ENCODE measurements around the gene ANO1.
A peak's percentile ranks its signal among the peaks of the same experiment; 100 is the strongest.

Gene ANO1

GRCh38 chr11:70134490-70134889, 56.4 kb downstream of the ANO1 start:
- peak overlapping the region in 1 of 2 experiments; percentile 9 for H3K4ac ChIP-seq (ENCODE audit: low read depth in 1 of 2, low read length in 2 of 2)
- H2AK5ac ChIP-seq (ENCODE audit: low read length, severe bottlenecking): no peak overlapping the region
- no peak overlapping the region for H3K4me2 ChIP-seq (ENCODE audit: low read length, poor library complexity, severe bottlenecking)
- H2BK15ac ChIP-seq (ENCODE audit: low read depth, poor library complexity, severe bottlenecking): no peak overlapping the region
- no peak overlapping the region for H4K91ac ChIP-seq (ENCODE audit: low read length)
- 91% methylated on average over 14 of the region's 14 CpGs for WGBS
- H3K14ac ChIP-seq (ENCODE audit: low read length in 2 of 2): no peak overlapping the region
- H3K27ac ChIP-seq (ENCODE audit: low read length, poor library complexity, severe bottlenecking): no peak overlapping the region
- H3K79me1 ChIP-seq (replicated peaks; ENCODE audit: low read length, poor library complexity, severe bottlenecking): no peaks in the 10 kb centered on the region
- peak overlapping the region; percentile 15 for H4K8ac ChIP-seq (ENCODE audit: low read length)
- no peak overlapping the region for H3K18ac ChIP-seq (ENCODE audit: low read depth in 1 of 2, low read length in 2 of 2)
- H3K36me3 ChIP-seq (ENCODE audit: control insufficient read depth in 1 of 2, insufficient read depth in 2 of 2, low read depth in 1 of 2, low read length in 2 of 2): no peaks in the 10 kb centered on the region
- no peak overlapping the region for H2BK12ac ChIP-seq (ENCODE audit: low read length in 2 of 2)
- H3K9ac ChIP-seq (ENCODE audit: low read length): no peak overlapping the region
- H2AFZ ChIP-seq (ENCODE audit: low read depth, low read length): no peak overlapping the region
- H3K27me3 ChIP-seq (ENCODE audit: control insufficient read depth in 1 of 2, insufficient read depth in 1 of 2, low read length in 2 of 2): peaks cover 10 to 22% of the 10 kb centered on the region in 2 experiments
- H2BK120ac ChIP-seq (ENCODE audit: low read depth, low read length): no peak overlapping the region
- H3K9me3 ChIP-seq (ENCODE audit: control insufficient read depth, low read length): no peaks in the 10 kb centered on the region
- DNase-seq: no peak
- H3K4me1 ChIP-seq (ENCODE audit: control insufficient read depth, insufficient read depth, low read depth, low read length): no peaks in the 10 kb centered on the region
- H3K23ac ChIP-seq (ENCODE audit: low read length in 2 of 2): no peak overlapping the region
- H3K4me3 ChIP-seq (ENCODE audit: insufficient read depth in 1 of 2, low read depth in 1 of 2, low read length in 2 of 2): no peak overlapping the region
- no peak overlapping the region for H2BK5ac ChIP-seq (ENCODE audit: low read depth, low read length, poor library complexity, severe bottlenecking)

- Histone ChIP-seq H4K91ac (ENCODE audit: low read length) (no peak overlapping the region), H2AK5ac (ENCODE audit: low read length, severe bottlenecking) (no peak overlapping the region), H3K79me1 (replicated peaks; ENCODE audit: low read length, poor library complexity, severe bottlenecking) (no peaks in the 10 kb centered on the region), H3K27ac (ENCODE audit: low read length, poor library complexity, severe bottlenecking) (no peak overlapping the region), H3K4me2 (ENCODE audit: low read length, poor library complexity, severe bottlenecking) (no peak overlapping the region), H2AFZ (ENCODE audit: low read depth, low read length) (no peak overlapping the region), H2BK120ac (ENCODE audit: low read depth, low read length) (no peak overlapping the region), H2BK12ac (ENCODE audit: low read length in 2 of 2) (no peak overlapping the region), H3K27me3 (ENCODE audit: control insufficient read depth in 1 of 2, insufficient read depth in 1 of 2, low read length in 2 of 2) (peaks cover 10 to 22% of the 10 kb centered on the region in 2 experiments), H2BK5ac (ENCODE audit: low read depth, low read length, poor library complexity, severe bottlenecking) (no peak overlapping the region), H3K4me3 (ENCODE audit: insufficient read depth in 1 of 2, low read depth in 1 of 2, low read length in 2 of 2) (peak overlapping the region in 1 of 2 experiments; percentile 63), H3K4ac (ENCODE audit: low read depth in 1 of 2, low read length in 2 of 2) (no peak overlapping the region), H3K9ac (ENCODE audit: low read length) (peak overlapping the region; percentile 37), H3K18ac (ENCODE audit: low read depth in 1 of 2, low read length in 2 of 2) (no peak overlapping the region), H3K4me1 (ENCODE audit: control insufficient read depth, insufficient read depth, low read depth, low read length) (no peaks in the 10 kb centered on the region), H4K8ac (ENCODE audit: low read length) (no peak overlapping the region), H3K36me3 (ENCODE audit: control insufficient read depth in 1 of 2, insufficient read depth in 2 of 2, low read depth in 1 of 2, low read length in 2 of 2) (no peaks in the 10 kb centered on the region), H3K9me3 (ENCODE audit: control insufficient read depth, low read length) (no peaks in the 10 kb centered on the region), H3K23ac (ENCODE audit: low read length in 2 of 2) (no peak overlapping the region), H3K14ac (ENCODE audit: low read length in 2 of 2) (no peak overlapping the region), H2BK15ac (ENCODE audit: low read depth, poor library complexity, severe bottlenecking) (no peak overlapping the region)
- no peak for DNase-seq
- 94% methylated on average over 8 of the region's 8 CpGs for WGBS
Measured at GRCh38 chr11:70135142-70135541, 57.0 kb downstream of the ANO1 start.

- no peak overlapping the region for H3K4ac ChIP-seq (ENCODE audit: low read depth in 1 of 2, low read length in 2 of 2)
- no peak overlapping the region for H2BK15ac ChIP-seq (ENCODE audit: low read depth, poor library complexity, severe bottlenecking)
- H3K36me3 ChIP-seq (ENCODE audit: control insufficient read depth in 1 of 2, insufficient read depth in 2 of 2, low read depth in 1 of 2, low read length in 2 of 2): no peaks in the 10 kb centered on the region
- H3K27me3 ChIP-seq (ENCODE audit: control insufficient read depth in 1 of 2, insufficient read depth in 1 of 2, low read length in 2 of 2): peaks cover 11 to 27% of the 10 kb centered on the region in 2 experiments
- H3K27ac ChIP-seq (ENCODE audit: low read length, poor library complexity, severe bottlenecking): no peak overlapping the region
- no peak for DNase-seq
- H3K23ac ChIP-seq (ENCODE audit: low read length in 2 of 2): no peak overlapping the region
- H3K4me1 ChIP-seq (ENCODE audit: control insufficient read depth, insufficient read depth, low read depth, low read length): no peaks in the 10 kb centered on the region
- no peaks in the 10 kb centered on the region for H3K79me1 ChIP-seq (replicated peaks; ENCODE audit: low read length, poor library complexity, severe bottlenecking)
- no peak overlapping the region for H2AK5ac ChIP-seq (ENCODE audit: low read length, severe bottlenecking)
- H3K18ac ChIP-seq (ENCODE audit: low read depth in 1 of 2, low read length in 2 of 2): no peak overlapping the region
- H4K8ac ChIP-seq (ENCODE audit: low read length): no peak overlapping the region
- peak overlapping the region in 1 of 2 experiments; percentile 29 for H3K14ac ChIP-seq (ENCODE audit: low read length in 2 of 2)
- H3K4me3 ChIP-seq (ENCODE audit: insufficient read depth in 1 of 2, low read depth in 1 of 2, low read length in 2 of 2): peak overlapping the region in 1 of 2 experiments; percentile 63
- 70% methylated on average over 14 of the region's 15 CpGs for WGBS
- H2BK120ac ChIP-seq (ENCODE audit: low read depth, low read length): no peak overlapping the region
- no peak overlapping the region for H4K91ac ChIP-seq (ENCODE audit: low read length)
- no peak overlapping the region for H3K4me2 ChIP-seq (ENCODE audit: low read length, poor library complexity, severe bottlenecking)
- no peak overlapping the region for H2AFZ ChIP-seq (ENCODE audit: low read depth, low read length)
- peak overlapping the region; percentile 37 for H3K9ac ChIP-seq (ENCODE audit: low read length)
- H2BK5ac ChIP-seq (ENCODE audit: low read depth, low read length, poor library complexity, severe bottlenecking): no peak overlapping the region
- H2BK12ac ChIP-seq (ENCODE audit: low read length in 2 of 2): no peak overlapping the region
- H3K9me3 ChIP-seq (ENCODE audit: control insufficient read depth, low read length): no peaks in the 10 kb centered on the region
Measured at GRCh38 chr11:70135625-70136059, 57.5 kb downstream of the ANO1 start.

DNA sequence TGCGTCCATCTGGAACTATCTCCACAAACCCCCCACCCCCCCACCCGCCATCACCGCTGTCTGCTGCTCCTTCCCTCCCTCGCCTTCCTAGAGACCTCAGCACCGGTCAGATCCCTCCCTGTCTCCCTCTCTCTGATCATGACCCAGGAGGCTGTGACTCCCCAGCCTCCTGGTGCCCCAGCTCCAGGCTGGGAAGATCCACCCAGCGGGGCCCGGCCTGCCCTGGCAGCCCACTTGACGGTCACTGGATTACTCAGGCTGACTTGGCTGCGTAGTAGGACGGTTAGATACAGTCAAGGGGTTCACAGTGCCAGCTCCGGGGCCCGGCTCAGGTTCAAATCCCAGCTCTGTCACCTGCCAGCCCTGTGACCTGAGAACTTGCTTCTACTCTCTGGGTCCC, 59.3 kb downstream of the ANO1 start:
- no peak overlapping the region for H2BK120ac ChIP-seq (ENCODE audit: low read depth, low read length)
- no peak overlapping the region for H3K18ac ChIP-seq (ENCODE audit: low read depth in 1 of 2, low read length in 2 of 2)
- no peak overlapping the region for H3K23ac ChIP-seq (ENCODE audit: low read length in 2 of 2)
- H3K4me1 ChIP-seq (ENCODE audit: control insufficient read depth, insufficient read depth, low read depth, low read length): peaks cover 9% of the 10 kb centered on the region
- 92% methylated on average over 12 of the region's 12 CpGs for WGBS
- no peak overlapping the region for H2AFZ ChIP-seq (ENCODE audit: low read depth, low read length)
- H3K9ac ChIP-seq (ENCODE audit: low read length): no peak overlapping the region
- no peak overlapping the region for H3K4me2 ChIP-seq (ENCODE audit: low read length, poor library complexity, severe bottlenecking)
- H4K8ac ChIP-seq (ENCODE audit: low read length): no peak overlapping the region
- no peak overlapping the region for H3K4me3 ChIP-seq (ENCODE audit: insufficient read depth in 1 of 2, low read depth in 1 of 2, low read length in 2 of 2)
- no peaks in the 10 kb centered on the region for H3K79me1 ChIP-seq (replicated peaks; ENCODE audit: low read length, poor library complexity, severe bottlenecking)
- peaks cover 28 to 44% of the 10 kb centered on the region in 2 experiments for H3K27me3 ChIP-seq (ENCODE audit: control insufficient read depth in 1 of 2, insufficient read depth in 1 of 2, low read length in 2 of 2)
- no peaks in the 10 kb centered on the region for H3K36me3 ChIP-seq (ENCODE audit: control insufficient read depth in 1 of 2, insufficient read depth in 2 of 2, low read depth in 1 of 2, low read length in 2 of 2)
- no peak overlapping the region for H3K27ac ChIP-seq (ENCODE audit: low read length, poor library complexity, severe bottlenecking)
- H2AK5ac ChIP-seq (ENCODE audit: low read length, severe bottlenecking): no peak overlapping the region
- no peak overlapping the region for H3K14ac ChIP-seq (ENCODE audit: low read length in 2 of 2)
- no peak overlapping the region for H3K4ac ChIP-seq (ENCODE audit: low read depth in 1 of 2, low read length in 2 of 2)
- no peak overlapping the region for H4K91ac ChIP-seq (ENCODE audit: low read length)
- no peak overlapping the region for H2BK5ac ChIP-seq (ENCODE audit: low read depth, low read length, poor library complexity, severe bottlenecking)
- no peak overlapping the region for H2BK15ac ChIP-seq (ENCODE audit: low read depth, poor library complexity, severe bottlenecking)
- DNase-seq: no peak
- H3K9me3 ChIP-seq (ENCODE audit: control insufficient read depth, low read length): no peaks in the 10 kb centered on the region
- H2BK12ac ChIP-seq (ENCODE audit: low read length in 2 of 2): no peak overlapping the region

Data from mesenchymal stem cell (in vitro differentiated cells and primary cell).